Fibroblast of mammary gland (primary cell): ENCODE measurements around the gene CSHL1.
A peak's percentile ranks its signal among the peaks of the same experiment; 100 is the strongest.
"Not testable (repeated sequence)": the region's sequence is repeated elsewhere in the genome, so short reads cannot be mapped to it uniquely, and the experiment has no call there.

Experiments used
- DNase-seq: peaks from one replicate; pipeline ENCODE4 v3.0.0-alpha.2; 2010; ENCODE audit warnings: low read depth
- H3K4me3 ChIP-seq: 2 replicates; pipeline ENCODE4 v1.5.1; 2011; ENCODE audit warnings: low read depth, mild to moderate bottlenecking, low read length, moderate library complexity; ENCODE audit not compliant: control insufficient read depth
- CTCF ChIP-seq: conservative IDR thresholded peaks from 2 replicates; pipeline ENCODE4 v1.5.1; 2011; ENCODE audit warnings: low read depth, low read length, inconsistent platforms; ENCODE audit not compliant: control insufficient read depth, insufficient read depth

The CSHL1 gene

GRCh38 chr17:63892316-63893037 is 18.6 kb downstream of the CSHL1 start:
- TF ChIP-seq CTCF, result peak; percentile 8
- DNase-seq, result not testable (repeated sequence)

GRCh38 chr17:63889026-63889848 is 21.8 kb downstream of the CSHL1 start:
- peak; percentile 47 for TF ChIP-seq CTCF
- peak; percentile 34 for DNase-seq
- H3K4me3 ChIP-seq, result not testable (repeated sequence)

More at GRCh38 chr17:63892316-63893037, 18.6 kb downstream of the CSHL1 start:
- not testable (repeated sequence) for H3K4me3 ChIP-seq

GRCh38 chr17:63885119-63885518 is 25.9 kb downstream of the CSHL1 start:
- not testable (repeated sequence) for H3K4me3 ChIP-seq, DNase-seq

- not testable (repeated sequence) for DNase-seq, H3K4me3 ChIP-seq
Observed at GRCh38 chr17:63882626-63883126, 28.4 kb downstream of the CSHL1 start.

- peak; percentile 55 for TF ChIP-seq CTCF
- DNase-seq, result peak; percentile 61
- no peak within 1 kb of the TSS for H3K4me3 ChIP-seq
Observed at GRCh38 chr17:63881935-63882601, 29.0 kb downstream of the CSHL1 start, which contains the start of gene GH2. GH2 (minus strand) TSS chr17:63881944; CDS start chr17:63881801, 143 bp downstream.

GRCh38 chr17:63881337-63881736 is 29.7 kb downstream of the CSHL1 start:
- not testable (repeated sequence) for H3K4me3 ChIP-seq, DNase-seq

- no peak for DNase-seq
- no peak for TF ChIP-seq CTCF
Observed at GRCh38 chr17:63880706-63881105, 30.4 kb downstream of the CSHL1 start.

GRCh38 chr17:63878413-63878812 is 32.6 kb downstream of the CSHL1 start:
- not testable (repeated sequence) for DNase-seq, H3K4me3 ChIP-seq

More at GRCh38 chr17:63880706-63881105, 30.4 kb downstream of the CSHL1 start:
- H3K4me3 ChIP-seq, result no peak overlapping the region

GRCh38 chr17:63874693-63875092 is 36.4 kb downstream of the CSHL1 start:
- not testable (repeated sequence) for H3K4me3 ChIP-seq, DNase-seq

- not testable (repeated sequence) for H3K4me3 ChIP-seq, DNase-seq
Observed at GRCh38 chr17:63874061-63874626, 36.9 kb downstream of the CSHL1 start.

- H3K4me3 ChIP-seq, DNase-seq: not testable (repeated sequence)
Observed at GRCh38 chr17:63873577-63873976, 37.5 kb downstream of the CSHL1 start, which contains the start of gene CSH2. CSH2 (minus strand) TSS chr17:63873677; CDS start chr17:63873614, 63 bp downstream.

- DNase-seq, result peak; percentile 23
- not testable (repeated sequence) for H3K4me3 ChIP-seq
Observed at GRCh38 chr17:63871646-63872365, 39.3 kb downstream of the CSHL1 start.
